Fibroblast of gingiva (primary cell): ENCODE measurements around the gene SRI.
"Not testable (repeated sequence)": the region's sequence is repeated elsewhere in the genome, so short reads cannot be mapped to it uniquely, and the experiment has no call there.

Experiments
- DNase-seq: peaks from one replicate; pipeline ENCODE4 v3.0.0-alpha.2; 2011; ENCODE audit warnings: low read depth

SRI gene

GRCh38 chr7:88219781-88220747 lies at the start of gene SRI:
TSS of gene SRI (minus strand) at chr7:88220038. CDS start at chr7:88220026, 12 bp downstream.
- DNase-seq: peak; percentile 86

GRCh38 chr7:88269586-88269985 lies 49.7 kb upstream of the SRI start:
- DNase-seq: no peak

- DNase-seq: no peak
Measured at GRCh38 chr7:88268858-88269257, 49.0 kb upstream of the SRI start.

GRCh38 chr7:88268051-88268450 lies 48.2 kb upstream of the SRI start:
- DNase-seq: no peak

- DNase-seq: no peak
Measured at GRCh38 chr7:88267421-88267820, 47.6 kb upstream of the SRI start.

GRCh38 chr7:88264987-88265386 lies 45.1 kb upstream of the SRI start:
- DNase-seq: not testable (repeated sequence)

GRCh38 chr7:88262562-88262961 lies 42.7 kb upstream of the SRI start:
- no peak for DNase-seq

- no peak for DNase-seq
Measured at GRCh38 chr7:88260719-88261118, 40.9 kb upstream of the SRI start.

GRCh38 chr7:88259656-88260380 lies 40.0 kb upstream of the SRI start:
- DNase-seq: peak; percentile 3

GRCh38 chr7:88258296-88258695 lies 38.5 kb upstream of the SRI start:
- DNase-seq: not testable (repeated sequence)

GRCh38 chr7:88256906-88257305 lies 37.1 kb upstream of the SRI start:
- DNase-seq: peak; percentile 33

GRCh38 chr7:88254721-88255424 lies 35.0 kb upstream of the SRI start:
- DNase-seq: peak; percentile 33

- no peak for DNase-seq
Measured at GRCh38 chr7:88253640-88254039, 33.8 kb upstream of the SRI start.

GRCh38 chr7:88244258-88244657 lies 24.4 kb upstream of the SRI start:
- no peak for DNase-seq

- DNase-seq: peak; percentile 79
Measured at GRCh38 chr7:88243345-88243909, 23.6 kb upstream of the SRI start.

- no peak for DNase-seq
Measured at GRCh38 chr7:88239852-88240251, 20.0 kb upstream of the SRI start.

- peak; percentile 11 for DNase-seq
Measured at GRCh38 chr7:88233828-88234227, 14.0 kb upstream of the SRI start.

- DNase-seq: no peak
Measured at GRCh38 chr7:88230646-88231045, 10.8 kb upstream of the SRI start.

GRCh38 chr7:88229302-88229995 lies 9.6 kb upstream of the SRI start:
- no peak for DNase-seq

GRCh38 chr7:88226886-88227516 lies 7.2 kb upstream of the SRI start:
- peak; percentile 72 for DNase-seq

GRCh38 chr7:88226201-88226600 lies 6.4 kb upstream of the SRI start:
- DNase-seq: no peak
